Measurements from ENCODE around the gene PDGFB. TPM values are rescaled to one million over a fixed set of nuclear protein-coding genes. Genes with fewer than 3 reads are reported as not detected.

The PDGFB gene
- total RNA-seq, 1 experiment from 2014 or later, result 13.1 TPM

- RAD21 ChIA-PET (ENCODE audit: low non-redundant PET in 1 of 2, low total read pairs in 2 of 2, uncharacterized antibody in 2 of 2, unreplicated experiment in 2 of 2), result no interaction called here
- H4K20me1 ChIP-seq (ENCODE audit: insufficient read depth), result no peaks in the 10 kb centered on the region
These were observed 31.1 kb upstream of the PDGFB start for GRCh38 chr22:39275814-39276439.

GRCh38 chr22:39273950-39274887 is 29.4 kb upstream of the PDGFB start:
- POLR2A ChIA-PET, result no interaction called here
- H3K36me3 ChIP-seq (ENCODE audit: control insufficient read depth in 1 of 2, insufficient read depth in 2 of 2, low read length in 2 of 2), result no peaks in the 10 kb centered on the region
- TF ChIP-seq EZH2phosphoT487 (IDR thresholded peaks at IDR 0.05; ENCODE audit: borderline replicate concordance) (no peak), CBX3 (IDR thresholded peaks at IDR 0.05; ENCODE audit: low read depth) (no peak), MAX (IDR thresholded peaks at IDR 0.05) (no peak), REST (IDR thresholded peaks at IDR 0.05; ENCODE audit: low read depth) (no peak), JUND (IDR thresholded peaks at IDR 0.05) (no peak), SRF (IDR thresholded peaks at IDR 0.05; ENCODE audit: low read depth) (no peak), EGR1 (IDR thresholded peaks at IDR 0.05; ENCODE audit: low read depth) (no peak), YY1 (IDR thresholded peaks at IDR 0.05; ENCODE audit: extremely low read depth, insufficient replicate concordance, low read depth, low read length) (no peak), CEBPB (IDR thresholded peaks at IDR 0.05; ENCODE audit: low read depth) (no peak), ELF1 (IDR thresholded peaks at IDR 0.05; ENCODE audit: borderline replicate concordance, low read depth) (no peak), POLR2A (IDR thresholded peaks at IDR 0.05; ENCODE audit: borderline replicate concordance, extremely low read depth, insufficient read depth, insufficient read length) (no peak)
- TF ChIP-seq, protein P1, sequence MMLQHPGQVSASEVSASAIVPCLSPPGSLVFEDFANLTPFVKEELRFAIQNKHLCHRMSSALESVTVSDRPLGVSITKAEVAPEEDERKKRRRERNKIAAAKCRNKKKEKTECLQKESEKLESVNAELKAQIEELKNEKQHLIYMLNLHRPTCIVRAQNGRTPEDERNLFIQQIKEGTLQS (IDR thresholded peaks at IDR 0.05), result no peak

More at GRCh38 chr22:39275814-39276439, 31.1 kb upstream of the PDGFB start:
- Histone ChIP-seq H3K4me3 (replicated peaks in 1 of 2; ENCODE audit: low read depth in 1 of 2, low read length in 2 of 2) (no peak overlapping the region), H3K9me3 (ENCODE audit: control insufficient read depth in 1 of 2, insufficient read depth in 1 of 2, low read depth in 1 of 2, low read length in 2 of 2) (0 out of 4 replicates have a peak, but pooled peaks cover 0 to 5% of the 10 kb centered on the region in 2 experiments), H3K36me3 (ENCODE audit: control insufficient read depth in 1 of 2, insufficient read depth in 2 of 2, low read length in 2 of 2) (no peaks in the 10 kb centered on the region), H2AFZ (ENCODE audit: low read depth, low read length, poor library complexity, severe bottlenecking) (no peak overlapping the region), H3K4me1 (ENCODE audit: control insufficient read depth in 1 of 2, insufficient read depth in 2 of 2, low read length in 2 of 2) (no peaks in the 10 kb centered on the region), H3K27ac (ENCODE audit: low read depth, low read length) (no peak overlapping the region), H3K9me2 (ENCODE audit: insufficient read depth) (no peaks in the 10 kb centered on the region), H3K4me2 (ENCODE audit: low read length) (no peak overlapping the region), H3K9ac (ENCODE audit: low read length) (no peak overlapping the region), H3K27me3 (ENCODE audit: insufficient read depth, low read length) (no peaks in the 10 kb centered on the region), H3K79me2 (ENCODE audit: insufficient read depth, low read length) (no peaks in the 10 kb centered on the region)
- intact Hi-C loops (cut with micrococcal nuclease), result no loop called here
- ATAC-seq, result peak; percentile 25; the same call in 1 of the 2 replicates
- POLR2A ChIA-PET, result no interaction called here
- CTCF ChIA-PET, result no interaction called here
- no TSS peak for BruUV-seq (replicated peaks)
- no peak for TF ChIP-seq SP1 (IDR thresholded peaks at IDR 0.05; ENCODE audit: low read depth)
- DNase-seq (ENCODE audit: low read depth, low spot score), result no peak

More at GRCh38 chr22:39273950-39274887, 29.4 kb upstream of the PDGFB start:
- H3K9me3 ChIP-seq (ENCODE audit: control insufficient read depth in 1 of 2, insufficient read depth in 1 of 2, low read depth in 1 of 2, low read length in 2 of 2), result 0 out of 4 replicates have a peak, but pooled peaks cover 0 to 5% of the 10 kb centered on the region in 2 experiments
- no peak overlapping the region for H2AFZ ChIP-seq (ENCODE audit: low read depth, low read length, poor library complexity, severe bottlenecking)
- H3K27ac ChIP-seq (ENCODE audit: low read depth, low read length), result no peak overlapping the region
- BruUV-seq (replicated peaks), result no TSS peak
- no peaks in the 10 kb centered on the region for H3K79me2 ChIP-seq (ENCODE audit: insufficient read depth, low read length)
- no peaks in the 10 kb centered on the region for H3K9me2 ChIP-seq (ENCODE audit: insufficient read depth)
- ChIA-PET RAD21 (ENCODE audit: low non-redundant PET in 1 of 2, low total read pairs in 2 of 2, uncharacterized antibody in 2 of 2, unreplicated experiment in 2 of 2) (no interaction called here), CTCF (no interaction called here)
- H3K4me1 ChIP-seq (ENCODE audit: control insufficient read depth in 1 of 2, insufficient read depth in 2 of 2, low read length in 2 of 2), result no peaks in the 10 kb centered on the region
- H3K27me3 ChIP-seq (ENCODE audit: insufficient read depth, low read length), result no peaks in the 10 kb centered on the region
- no peak overlapping the region for H3K4me2 ChIP-seq (ENCODE audit: low read length)
- H3K4me3 ChIP-seq (replicated peaks in 1 of 2; ENCODE audit: low read depth in 1 of 2, low read length in 2 of 2), result no peak overlapping the region
- intact Hi-C loops (cut with micrococcal nuclease), result no loop called here
- H3K9ac ChIP-seq (ENCODE audit: low read length), result no peak overlapping the region
- ATAC-seq (no peak), DNase-seq (ENCODE audit: low read depth, low spot score) (no peak)
- no peaks in the 10 kb centered on the region for H4K20me1 ChIP-seq (ENCODE audit: insufficient read depth)

Data from HCT116 (cell line).